GM12878 (cell line): Measurements from ENCODE around the gene SRGAP1. TPM values are rescaled to one million over a fixed set of nuclear protein-coding genes. Genes with fewer than 3 reads are reported as not detected.

Experiments used
- ATF7 ChIP-seq: fragments of 450-650 bp; IDR thresholded peaks from 2 replicates; pipeline ENCODE4 v1.6.1; 2016; ENCODE audit warnings: low read depth, mild to moderate bottlenecking
- CUX1 ChIP-seq: IDR thresholded peaks from 2 replicates; pipeline ENCODE4 v1.6.1; 2012; ENCODE audit warnings: improper control_type of control experiment, low read depth, low read length; ENCODE audit not compliant: insufficient replicate concordance
- KAT2A ChIP-seq: conservative IDR thresholded peaks from 2 replicates; pipeline ENCODE4 v1.6.1; 2011; ENCODE audit warnings: low read depth, low read length; ENCODE audit not compliant: control insufficient read depth
- WRNIP1 ChIP-seq: IDR thresholded peaks from 2 replicates; pipeline ENCODE4 v1.6.1; 2011; ENCODE audit warnings: low read depth, low read length, improper control_type of control experiment, borderline replicate concordance
- polyA plus RNA-seq, 11 experiments: library from polyadenylated mRNA; depleted of rRNA in 4 of 11; unstranded in 6 of 11; stranded (reverse) in 5 of 11; fragments of >200 nt; fragmentation: Nextera tagmentation in 4 of 11; fragmentation: Illumina TruSeq in 1 of 11; extraction: Ambion mirVana in 4 of 11; extraction: Trizol in 1 of 11; gene quantifications; 1 replicate in 1 of 11; 2 replicates in 10 of 11; pipeline versions ENCODE4 v1.2.1 to v1.2.3, GENCODE V29; 2011 to 2016; ENCODE audit warnings: inconsistent platforms in 2 of 11, missing spikeins in 2 of 11, low read depth in 1 of 11
- total RNA-seq, 4 experiments: library from RNA; depleted of rRNA in 3 of 4; stranded (reverse); fragments of >200 nt in 3 of 4; fragmentation: Illumina TruSeq in 1 of 4; extraction: Trizol in 1 of 4; gene quantifications; 2 replicates each; pipeline versions ENCODE4 v1.2.1 to v1.2.3, GENCODE V29; 2013 to 2021
- TF ChIP-seq, protein P1 (sequence below): fragments of 450-650 bp; IDR thresholded peaks from 2 replicates; pipeline ENCODE4 v1.6.1; 2017; ENCODE audit warnings: mild to moderate bottlenecking, moderate library complexity
- TF ChIP-seq, protein P2 (sequence below): fragments of 450-650 bp; conservative IDR thresholded peaks from 2 replicates; pipeline ENCODE4 v1.6.1; 2017; ENCODE audit warnings: mild to moderate bottlenecking, moderate library complexity
- TF ChIP-seq, protein P3 (sequence below): fragments of 450-650 bp; IDR thresholded peaks from 2 replicates; pipeline ENCODE4 v1.6.1; 2018; ENCODE audit warnings: mild to moderate bottlenecking, low read depth, moderate library complexity; ENCODE audit not compliant: partially characterized antibody

The SRGAP1 gene
- total and polyA plus RNA-seq, 10 of the 15 experiments (the other 5 are each of a cell fraction or from before 2014, with no cell fraction given), result 0.16 to 0.85 (median 0.46) TPM

DNA sequence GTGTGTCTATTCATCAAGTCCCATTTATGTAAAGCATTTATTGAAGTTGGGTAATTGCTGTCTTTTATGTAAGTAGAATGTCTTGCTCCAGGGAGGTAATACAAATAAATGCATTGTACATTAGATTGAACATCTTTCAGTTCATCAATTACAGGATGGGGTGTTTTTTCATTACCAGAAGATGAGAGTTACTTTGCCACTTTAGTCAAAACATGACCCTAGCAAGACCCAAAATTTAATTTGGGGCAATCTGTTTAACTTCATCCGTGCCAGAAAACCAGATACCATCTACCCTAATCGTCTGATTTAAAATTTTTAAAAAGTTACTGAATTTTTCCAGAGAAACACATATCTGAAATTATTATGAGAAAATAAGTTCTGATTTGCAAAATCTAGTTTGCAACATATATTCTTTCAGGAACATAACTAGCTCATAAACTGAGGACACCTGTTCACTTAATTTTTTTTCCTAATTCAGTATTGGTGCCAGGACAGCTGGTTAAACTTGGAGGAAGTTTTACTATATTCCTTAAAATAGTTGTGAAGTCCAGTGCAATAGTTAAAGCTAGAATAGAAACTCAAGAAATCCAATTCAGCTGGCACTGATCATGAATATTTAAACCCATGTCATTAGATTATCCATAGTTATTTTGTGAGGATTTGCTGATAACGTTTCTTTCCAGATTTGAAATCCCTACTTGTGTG, 114.5 kb downstream of the SRGAP1 start (continued):
- TF ChIP-seq CUX1 (no peak), WRNIP1 (no peak), KAT2A (no peak), ATF7 (no peak)
- TF ChIP-seq, protein P1, sequence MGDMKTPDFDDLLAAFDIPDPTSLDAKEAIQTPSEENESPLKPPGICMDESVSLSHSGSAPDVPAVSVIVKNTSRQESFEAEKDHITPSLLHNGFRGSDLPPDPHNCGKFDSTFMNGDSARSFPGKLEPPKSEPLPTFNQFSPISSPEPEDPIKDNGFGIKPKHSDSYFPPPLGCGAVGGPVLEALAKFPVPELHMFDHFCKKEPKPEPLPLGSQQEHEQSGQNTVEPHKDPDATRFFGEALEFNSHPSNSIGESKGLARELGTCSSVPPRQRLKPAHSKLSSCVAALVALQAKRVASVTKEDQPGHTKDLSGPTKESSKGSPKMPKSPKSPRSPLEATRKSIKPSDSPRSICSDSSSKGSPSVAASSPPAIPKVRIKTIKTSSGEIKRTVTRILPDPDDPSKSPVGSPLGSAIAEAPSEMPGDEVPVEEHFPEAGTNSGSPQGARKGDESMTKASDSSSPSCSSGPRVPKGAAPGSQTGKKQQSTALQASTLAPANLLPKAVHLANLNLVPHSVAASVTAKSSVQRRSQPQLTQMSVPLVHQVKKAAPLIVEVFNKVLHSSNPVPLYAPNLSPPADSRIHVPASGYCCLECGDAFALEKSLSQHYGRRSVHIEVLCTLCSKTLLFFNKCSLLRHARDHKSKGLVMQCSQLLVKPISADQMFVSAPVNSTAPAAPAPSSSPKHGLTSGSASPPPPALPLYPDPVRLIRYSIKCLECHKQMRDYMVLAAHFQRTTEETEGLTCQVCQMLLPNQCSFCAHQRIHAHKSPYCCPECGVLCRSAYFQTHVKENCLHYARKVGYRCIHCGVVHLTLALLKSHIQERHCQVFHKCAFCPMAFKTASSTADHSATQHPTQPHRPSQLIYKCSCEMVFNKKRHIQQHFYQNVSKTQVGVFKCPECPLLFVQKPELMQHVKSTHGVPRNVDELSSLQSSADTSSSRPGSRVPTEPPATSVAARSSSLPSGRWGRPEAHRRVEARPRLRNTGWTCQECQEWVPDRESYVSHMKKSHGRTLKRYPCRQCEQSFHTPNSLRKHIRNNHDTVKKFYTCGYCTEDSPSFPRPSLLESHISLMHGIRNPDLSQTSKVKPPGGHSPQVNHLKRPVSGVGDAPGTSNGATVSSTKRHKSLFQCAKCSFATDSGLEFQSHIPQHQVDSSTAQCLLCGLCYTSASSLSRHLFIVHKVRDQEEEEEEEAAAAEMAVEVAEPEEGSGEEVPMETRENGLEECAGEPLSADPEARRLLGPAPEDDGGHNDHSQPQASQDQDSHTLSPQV, result no peak
- TF ChIP-seq, protein P2, sequence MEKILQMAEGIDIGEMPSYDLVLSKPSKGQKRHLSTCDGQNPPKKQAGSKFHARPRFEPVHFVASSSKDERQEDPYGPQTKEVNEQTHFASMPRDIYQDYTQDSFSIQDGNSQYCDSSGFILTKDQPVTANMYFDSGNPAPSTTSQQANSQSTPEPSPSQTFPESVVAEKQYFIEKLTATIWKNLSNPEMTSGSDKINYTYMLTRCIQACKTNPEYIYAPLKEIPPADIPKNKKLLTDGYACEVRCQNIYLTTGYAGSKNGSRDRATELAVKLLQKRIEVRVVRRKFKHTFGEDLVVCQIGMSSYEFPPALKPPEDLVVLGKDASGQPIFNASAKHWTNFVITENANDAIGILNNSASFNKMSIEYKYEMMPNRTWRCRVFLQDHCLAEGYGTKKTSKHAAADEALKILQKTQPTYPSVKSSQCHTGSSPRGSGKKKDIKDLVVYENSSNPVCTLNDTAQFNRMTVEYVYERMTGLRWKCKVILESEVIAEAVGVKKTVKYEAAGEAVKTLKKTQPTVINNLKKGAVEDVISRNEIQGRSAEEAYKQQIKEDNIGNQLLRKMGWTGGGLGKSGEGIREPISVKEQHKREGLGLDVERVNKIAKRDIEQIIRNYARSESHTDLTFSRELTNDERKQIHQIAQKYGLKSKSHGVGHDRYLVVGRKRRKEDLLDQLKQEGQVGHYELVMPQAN, result no peak
- TF ChIP-seq, protein P3, sequence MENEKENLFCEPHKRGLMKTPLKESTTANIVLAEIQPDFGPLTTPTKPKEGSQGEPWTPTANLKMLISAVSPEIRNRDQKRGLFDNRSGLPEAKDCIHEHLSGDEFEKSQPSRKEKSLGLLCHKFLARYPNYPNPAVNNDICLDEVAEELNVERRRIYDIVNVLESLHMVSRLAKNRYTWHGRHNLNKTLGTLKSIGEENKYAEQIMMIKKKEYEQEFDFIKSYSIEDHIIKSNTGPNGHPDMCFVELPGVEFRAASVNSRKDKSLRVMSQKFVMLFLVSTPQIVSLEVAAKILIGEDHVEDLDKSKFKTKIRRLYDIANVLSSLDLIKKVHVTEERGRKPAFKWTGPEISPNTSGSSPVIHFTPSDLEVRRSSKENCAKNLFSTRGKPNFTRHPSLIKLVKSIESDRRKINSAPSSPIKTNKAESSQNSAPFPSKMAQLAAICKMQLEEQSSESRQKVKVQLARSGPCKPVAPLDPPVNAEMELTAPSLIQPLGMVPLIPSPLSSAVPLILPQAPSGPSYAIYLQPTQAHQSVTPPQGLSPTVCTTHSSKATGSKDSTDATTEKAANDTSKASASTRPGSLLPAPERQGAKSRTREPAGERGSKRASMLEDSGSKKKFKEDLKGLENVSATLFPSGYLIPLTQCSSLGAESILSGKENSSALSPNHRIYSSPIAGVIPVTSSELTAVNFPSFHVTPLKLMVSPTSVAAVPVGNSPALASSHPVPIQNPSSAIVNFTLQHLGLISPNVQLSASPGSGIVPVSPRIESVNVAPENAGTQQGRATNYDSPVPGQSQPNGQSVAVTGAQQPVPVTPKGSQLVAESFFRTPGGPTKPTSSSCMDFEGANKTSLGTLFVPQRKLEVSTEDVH, result no peak
